Thymus (tissue), 11 donors: Measurements from ENCODE around the gene RASL10B. TPM values are rescaled to one million over a fixed set of nuclear protein-coding genes. Genes with fewer than 3 reads are reported as not detected.

ENCODE experiments used
- DNase-seq, 9 donors: peaks; one replicate each; pipeline ENCODE4 v3.0.0-alpha.2; 2013; ENCODE audit warnings: low spot score in 9 of 9, low read depth in 6 of 9, missing footprints in 1 of 9
- H3K27ac ChIP-seq, 2 donors: one replicate each; pipeline ENCODE4 v1.5.1; 2013; ENCODE audit warnings: control low read depth in 1 of 2, low read depth in 1 of 2, low read length in 1 of 2, mild to moderate bottlenecking in 1 of 2, moderate library complexity in 1 of 2
- H3K27me3 ChIP-seq, 2 donors: one replicate each; pipeline ENCODE4 v1.5.1; 2013; ENCODE audit warnings: low read length in 1 of 2; ENCODE audit not compliant: control insufficient read depth in 2 of 2, insufficient read depth in 1 of 2
- H3K36me3 ChIP-seq, 2 donors: one replicate each; pipeline ENCODE4 v1.5.1; 2013; ENCODE audit warnings: low read length in 1 of 2, mild to moderate bottlenecking in 1 of 2, moderate library complexity in 1 of 2; ENCODE audit not compliant: control insufficient read depth in 2 of 2, insufficient read depth in 2 of 2
- H3K4me1 ChIP-seq, 2 donors: one replicate each; pipeline ENCODE4 v1.5.1; 2013; ENCODE audit warnings: low read length in 2 of 2; ENCODE audit not compliant: control insufficient read depth in 2 of 2, insufficient read depth in 2 of 2
- H3K4me3 ChIP-seq, 2 donors: one replicate each; pipeline ENCODE4 v1.5.1; 2013; ENCODE audit warnings: low read length in 2 of 2, control low read depth in 1 of 2, mild to moderate bottlenecking in 1 of 2
- H3K9me3 ChIP-seq, 2 donors: one replicate each; pipeline ENCODE4 v1.5.1; 2013; ENCODE audit warnings: low read length in 1 of 2, mild to moderate bottlenecking in 1 of 2; ENCODE audit not compliant: control insufficient read depth in 2 of 2, insufficient read depth in 1 of 2
- WGBS: extraction: QIAGEN DNeasy Blood & Tissue Kit; methylation state at CpG from one replicate; pipeline ENCODE4 v1.1.7; 2013; 5-methylcytosine and 5-hydroxymethylcytosine counted together
- polyA plus RNA-seq: library from polyadenylated mRNA; stranded (reverse); fragments of 200-250 nt; gene quantifications from one replicate; pipeline ENCODE4 v1.2.3, GENCODE V29; 2013
- total RNA-seq: library from RNA; stranded (reverse); fragments of 120-200 nt; gene quantifications from one replicate; pipeline ENCODE4 v1.2.4, GENCODE V29; 2013
- donor health status: healthy.

RASL10B gene
- total and polyA plus RNA-seq, 2 donors: 0.76 to 0.80 TPM

- H3K9me3 ChIP-seq: no peaks in the 10 kb centered on the region
- H3K27me3 ChIP-seq: peaks cover 9 to 20% of the 10 kb centered on the region in 2 donors
- no peak overlapping the region for H3K4me3 ChIP-seq
- H3K27ac ChIP-seq: no peak overlapping the region
- H3K4me1 ChIP-seq: peaks cover 0 to 3% of the 10 kb centered on the region in 2 donors
- H3K36me3 ChIP-seq: no peaks in the 10 kb centered on the region
- WGBS: 86% methylated on average over 2 of the region's 2 CpGs
- no peak for DNase-seq
Observed at GRCh38 chr17:35788477-35789368, 57.3 kb downstream of the RASL10B start.

GRCh38 chr17:35790841-35791240 lies 59.4 kb downstream of the RASL10B start:
- Histone ChIP-seq H3K36me3 (no peaks in the 10 kb centered on the region), H3K4me1 (peaks cover 7 to 8% of the 10 kb centered on the region in 2 donors), H3K27me3 (peaks cover 25 to 42% of the 10 kb centered on the region in 2 donors), H3K27ac (no peak overlapping the region), H3K4me3 (no peak overlapping the region), H3K9me3 (no peaks in the 10 kb centered on the region)
- no peak for DNase-seq
- WGBS: 96% methylated on average over 3 of the region's 3 CpGs

GRCh38 chr17:35791681-35792350 lies 60.4 kb downstream of the RASL10B start:
- H3K36me3 ChIP-seq: no peaks in the 10 kb centered on the region
- H3K27ac ChIP-seq: no peak overlapping the region
- H3K4me1 ChIP-seq: peaks cover 7 to 8% of the 10 kb centered on the region in 2 donors
- no peak overlapping the region for H3K4me3 ChIP-seq
- no peaks in the 10 kb centered on the region for H3K9me3 ChIP-seq
- H3K27me3 ChIP-seq: peaks cover 30 to 51% of the 10 kb centered on the region in 2 donors
- DNase-seq: no peak
- 92% methylated on average over 9 of the region's 9 CpGs for WGBS

Other genes starting within 250 kb of the RASL10B start
- gene SLFN12L, start 194.0 kb upstream of the RASL10B start, total RNA-seq: 3.7 TPM
- gene SLFN12L, start 194.0 kb upstream of the RASL10B start, polyA plus RNA-seq: 1.2 TPM
- gene SLFN14, start 170.8 kb upstream of the RASL10B start, total RNA-seq: 0.19 TPM
- 0.02 TPM for gene SLFN14, start 170.8 kb upstream of the RASL10B start, polyA plus RNA-seq
- 5.0 TPM for gene PEX12, start 153.1 kb upstream of the RASL10B start, total RNA-seq
- 4.8 TPM for gene PEX12, start 153.1 kb upstream of the RASL10B start, polyA plus RNA-seq
- gene AP2B1, start 144.3 kb upstream of the RASL10B start, total RNA-seq: 34.7 TPM
- 39.1 TPM for gene AP2B1, start 144.3 kb upstream of the RASL10B start, polyA plus RNA-seq
- gene GAS2L2, start 21.6 kb downstream of the RASL10B start, total RNA-seq: not detected
- gene GAS2L2, start 21.6 kb downstream of the RASL10B start, polyA plus RNA-seq: 0.21 TPM
- 0.09 TPM for gene C17orf50, start 29.2 kb downstream of the RASL10B start, total RNA-seq
- gene C17orf50, start 29.2 kb downstream of the RASL10B start, polyA plus RNA-seq: 0.14 TPM
- 1.1 TPM for gene MMP28, start 64.0 kb downstream of the RASL10B start, total RNA-seq
- 4.7 TPM for gene MMP28, start 64.0 kb downstream of the RASL10B start, polyA plus RNA-seq
- 26.1 TPM for gene TAF15, start 77.8 kb downstream of the RASL10B start, total RNA-seq
- 95.9 TPM for gene TAF15, start 77.8 kb downstream of the RASL10B start, polyA plus RNA-seq
- gene HEATR9, start 137.3 kb downstream of the RASL10B start, total RNA-seq: 0.05 TPM
- 0.82 TPM for gene HEATR9, start 137.3 kb downstream of the RASL10B start, polyA plus RNA-seq
- 26.7 TPM for gene CCL5, start 148.7 kb downstream of the RASL10B start, total RNA-seq
- gene CCL5, start 148.7 kb downstream of the RASL10B start, polyA plus RNA-seq: 27.4 TPM
- gene RDM1, start 199.1 kb downstream of the RASL10B start, total RNA-seq: 5.7 TPM
- 1.1 TPM for gene RDM1, start 199.1 kb downstream of the RASL10B start, polyA plus RNA-seq
- not detected for gene LYZL6, start 212.1 kb downstream of the RASL10B start, total RNA-seq
- 0.11 TPM for gene LYZL6, start 212.1 kb downstream of the RASL10B start, polyA plus RNA-seq
- gene CCL16, start 249.9 kb downstream of the RASL10B start, total RNA-seq: 0.09 TPM
- 0.46 TPM for gene CCL16, start 249.9 kb downstream of the RASL10B start, polyA plus RNA-seq